OCI-LY7 (cell line): Measurements from ENCODE around the gene TMEM127. TPM values are rescaled to one million over a fixed set of nuclear protein-coding genes. Genes with fewer than 3 reads are reported as not detected.
A peak's percentile ranks its signal among the peaks of the same experiment; 100 is the strongest.

Source experiments
- BruUV-seq: library from RNA; stranded (reverse); fragments of 400-500 nt; replicated peaks from 2 replicates; lab custom pipeline; 2021; lab: Mats Ljungman, UMichigan
- CTCF ChIA-PET: fragments of 300-600 bp; sonication (Branson Sonifier 250); formaldehyde crosslinking; loops from one replicate; lab custom pipeline; 2022; ENCODE audit warnings: antibody characterized with exemption; ENCODE audit not compliant: unreplicated experiment; lab: Charles Lee
- POLR2A ChIA-PET: fragments of 300-600 bp; sonication (Branson Sonifier 250); formaldehyde crosslinking; loops from one replicate; lab custom pipeline; 2022; ENCODE audit warnings: antibody characterized with exemption; lab: Charles Lee
- DNase-seq: peaks from one replicate; pipeline ENCODE4 v3.0.0-alpha.2; 2015; ENCODE audit warnings: low spot score
- H2AFZ ChIP-seq: fragments of 200-600 bp; sonication (generic), shearing (Covaris generic); 2 replicates; pipeline ENCODE4 v1.6.1; 2014; ENCODE audit warnings: mild to moderate bottlenecking, antibody characterized with exemption, low read length, moderate library complexity
- H3K27ac ChIP-seq: fragments of 200-600 bp; sonication (generic); 2 replicates; pipeline ENCODE4 v1.5.1; 2014; ENCODE audit warnings: mixed run types, low read depth, mild to moderate bottlenecking, moderate library complexity, low read length, inconsistent platforms; ENCODE audit not compliant: poor library complexity, severe bottlenecking
- H3K36me3 ChIP-seq: fragments of 200-600 bp; sonication (generic); 2 replicates; pipeline ENCODE4 v1.6.1; 2014; ENCODE audit warnings: mild to moderate bottlenecking, antibody characterized with exemption, low read length, moderate library complexity, mixed read lengths; ENCODE audit not compliant: insufficient read depth
- H3K4me1 ChIP-seq: fragments of 200-600 bp; sonication (generic); 2 replicates; pipeline ENCODE4 v1.5.1; 2014; ENCODE audit warnings: mild to moderate bottlenecking, low read length; ENCODE audit not compliant: insufficient read depth, poor library complexity, severe bottlenecking
- H3K4me2 ChIP-seq: fragments of 200-600 bp; sonication (generic); 2 replicates; pipeline ENCODE4 v1.6.1; 2014; ENCODE audit warnings: mild to moderate bottlenecking, low read length
- H3K4me3 ChIP-seq: fragments of 200-600 bp; sonication (generic); 2 replicates; pipeline ENCODE4 v1.5.1; 2014; ENCODE audit warnings: mild to moderate bottlenecking, low read depth, low read length; ENCODE audit not compliant: poor library complexity, severe bottlenecking
- H3K79me2 ChIP-seq: fragments of 200-600 bp; sonication (generic); 2 replicates; pipeline ENCODE4 v1.6.1; 2016; ENCODE audit warnings: low read depth, mild to moderate bottlenecking, low read length, moderate library complexity, mixed read lengths; ENCODE audit not compliant: insufficient read depth
- H3K9me2 ChIP-seq: fragments of 200-600 bp; sonication (generic); 2 replicates; pipeline ENCODE4 v1.6.1; 2016; ENCODE audit warnings: mild to moderate bottlenecking, low read length, mixed read lengths; ENCODE audit not compliant: insufficient read depth
- H3K9me3 ChIP-seq: fragments of 200-600 bp; sonication (generic); 2 replicates; pipeline ENCODE4 v1.6.1; 2014; ENCODE audit warnings: mild to moderate bottlenecking, mixed run types, low read length, mixed read lengths
- H4K20me1 ChIP-seq: fragments of 200-600 bp; sonication (generic); 2 replicates; pipeline ENCODE4 v1.6.1; 2014; ENCODE audit warnings: mild to moderate bottlenecking, antibody characterized with exemption, low read length, moderate library complexity, mixed read lengths; ENCODE audit not compliant: insufficient read depth
- CTCF ChIP-seq: fragments of 200-600 bp; sonication (generic); conservative IDR thresholded peaks from 2 replicates; pipeline ENCODE4 v1.5.1; 2014; ENCODE audit warnings: mild to moderate bottlenecking, antibody characterized with exemption, low read length, moderate library complexity, mixed read lengths
- EZH2phosphoT487 ChIP-seq: fragments of 200-600 bp; sonication (generic); IDR thresholded peaks from 2 replicates; pipeline ENCODE4 v1.6.1; 2018; ENCODE audit warnings: low read depth, borderline replicate concordance, mild to moderate bottlenecking, mixed run types, antibody characterized with exemption, low read length, moderate library complexity, mixed read lengths
- intact Hi-C: fragments of 100-400 bp; cut with micrococcal nuclease; formaldehyde crosslinking; loops from one replicate; pipeline ENCODE4 v1.10.0; 2022; ENCODE audit not compliant: unreplicated experiment
- total RNA-seq, 2 experiments: library from RNA; depleted of rRNA in 1 of 2; stranded (reverse); fragments of >200 nt in 1 of 2; shearing (Covaris generic) in 1 of 2; gene quantifications; 2 replicates each; pipeline ENCODE4 v1.2.3, GENCODE V29; 2014 to 2022

TMEM127 gene
- total RNA-seq, 2 experiments from 2014 or later = 12.1 to 20.4 TPM

- H3K4me2 ChIP-seq = no peak overlapping the region
- no peaks in the 10 kb centered on the region for H3K9me2 ChIP-seq
- H4K20me1 ChIP-seq = no peaks in the 10 kb centered on the region
- no peak for TF ChIP-seq CTCF
- no peak for TF ChIP-seq EZH2phosphoT487
- H3K4me3 ChIP-seq = no peak overlapping the region
- no peak for DNase-seq
- no peaks in the 10 kb centered on the region for H3K9me3 ChIP-seq
- no peak overlapping the region for H2AFZ ChIP-seq
- H3K36me3 ChIP-seq = no peaks in the 10 kb centered on the region
- ChIA-PET CTCF (no interaction called here), POLR2A (no interaction called here)
- H3K27ac ChIP-seq = no peak overlapping the region
- peaks cover 7% of the 10 kb centered on the region for H3K4me1 ChIP-seq
- no peaks in the 10 kb centered on the region for H3K79me2 ChIP-seq
- BruUV-seq = no TSS peak
- intact Hi-C loops = no loop called here
Measured at GRCh38 chr2:96218508-96219131, 47.2 kb downstream of the TMEM127 start.

DNA sequence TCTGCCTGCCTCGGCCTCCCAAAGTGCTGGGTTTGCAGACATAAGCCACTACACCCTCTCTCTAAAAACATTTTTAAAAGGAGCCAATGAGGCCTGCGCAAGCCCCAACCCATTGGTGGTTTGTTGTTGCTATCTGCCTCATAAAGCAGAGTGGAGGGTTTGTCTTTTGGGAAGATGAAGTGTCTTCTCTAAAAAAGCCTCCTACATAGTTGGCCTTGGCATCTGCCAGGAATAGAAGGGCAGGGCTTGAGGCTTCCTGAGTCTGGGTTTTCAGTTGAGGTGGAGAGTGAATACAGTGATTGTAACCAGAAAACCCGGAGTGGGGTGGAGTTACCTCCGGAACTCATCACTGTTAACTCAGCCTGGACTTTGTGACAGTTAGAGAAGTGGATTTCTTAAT lies 51.2 kb downstream of the TMEM127 start:
- Histone ChIP-seq H3K9me3 (no peaks in the 10 kb centered on the region), H3K4me3 (no peak overlapping the region), H3K4me1 (peaks cover 25% of the 10 kb centered on the region), H4K20me1 (no peaks in the 10 kb centered on the region), H3K79me2 (peaks cover 10% of the 10 kb centered on the region; the same call in 1 of the 2 replicates), H3K9me2 (no peaks in the 10 kb centered on the region), H3K4me2 (no peak overlapping the region), H3K27ac (no peak overlapping the region), H3K36me3 (no peaks in the 10 kb centered on the region), H2AFZ (no peak overlapping the region)
- ChIA-PET CTCF (no interaction called here), POLR2A (interaction anchor here (1.5 kb wide), 1 partner anchor 14 kb away, joined by 4 read pairs; no protein-coding TSS in a partner anchor)
- TF ChIP-seq EZH2phosphoT487 = no peak
- TF ChIP-seq CTCF = no peak
- no TSS peak for BruUV-seq
- no peak for DNase-seq
- intact Hi-C loops = no loop called here

DNA sequence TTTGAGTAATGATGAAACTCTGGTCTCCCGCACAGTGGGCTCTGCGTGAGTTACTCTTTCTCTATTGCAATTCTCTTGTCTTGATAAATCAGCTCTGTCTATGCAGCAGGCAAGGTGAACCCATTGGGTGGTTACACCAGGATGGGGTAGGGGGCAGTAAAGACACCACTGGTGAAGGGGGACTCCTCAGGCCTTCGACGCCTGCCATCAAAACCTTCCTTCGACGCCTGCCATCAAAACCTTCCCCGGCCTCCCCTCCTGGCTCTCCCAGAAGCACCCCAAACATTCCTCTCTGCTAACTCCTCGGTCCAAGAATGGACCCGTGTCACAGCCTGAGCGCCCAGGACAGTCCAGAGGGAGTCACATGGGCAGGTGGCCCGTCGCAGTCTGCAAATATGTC lies 52.4 kb downstream of the TMEM127 start:
- H3K27ac ChIP-seq = no peak overlapping the region
- H3K9me3 ChIP-seq = no peaks in the 10 kb centered on the region
- CTCF ChIA-PET = interaction anchor here (0.7 kb wide), 1 partner anchor 575 kb away, joined by 3 read pairs; no protein-coding TSS in a partner anchor
- H3K4me1 ChIP-seq = peaks cover 28% of the 10 kb centered on the region
- no TSS peak for BruUV-seq
- no peak overlapping the region for H3K4me2 ChIP-seq
- H3K79me2 ChIP-seq = peaks cover 15% of the 10 kb centered on the region
- H4K20me1 ChIP-seq = no peaks in the 10 kb centered on the region
- no peak overlapping the region for H3K4me3 ChIP-seq
- no peak overlapping the region for H2AFZ ChIP-seq
- POLR2A ChIA-PET = interaction anchor here (0.7 to 1.6 kb wide), 3 partner anchors 11 to 327 kb away, joined by 3 to 5 read pairs (median 4); no protein-coding TSS in a partner anchor
- H3K9me2 ChIP-seq = no peaks in the 10 kb centered on the region
- intact Hi-C loops = no loop called here
- no peak for DNase-seq
- H3K36me3 ChIP-seq = no peaks in the 10 kb centered on the region
- no peak for TF ChIP-seq EZH2phosphoT487
- peak; percentile 43; the same call in 1 of the 2 replicates for TF ChIP-seq CTCF
